ENCODE measurements around the gene CCDC82.

DNA sequence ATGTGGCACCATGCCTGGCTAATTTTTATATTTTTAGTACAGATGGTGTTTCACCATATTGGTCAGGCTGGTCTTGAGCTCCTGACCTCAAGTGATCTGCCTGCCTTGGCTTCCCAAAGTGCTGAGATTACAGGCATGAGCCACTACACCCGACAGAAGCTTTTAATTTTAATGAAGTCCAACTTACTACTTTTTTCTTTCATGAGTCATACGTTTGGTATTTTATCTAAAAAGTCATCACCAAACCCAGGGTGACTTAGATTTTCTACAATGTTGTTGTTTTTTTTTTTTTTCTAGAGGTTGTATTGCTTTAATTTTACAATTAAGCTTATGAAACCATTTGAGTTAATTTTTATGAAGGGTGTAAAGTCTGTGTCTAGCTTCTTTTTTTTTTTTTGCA is 35.0 kb upstream of the CCDC82 start:
- TF ChIP-seq CTCF (IDR thresholded peaks at IDR 0.05) (no peak), ZFX (IDR thresholded peaks at IDR 0.05; ENCODE audit: borderline replicate concordance) (no peak)
